Adrenal gland (tissue), 5 donors: ENCODE results near the gene FHIT.

Experiments
- POLR2A ChIP-seq, 2 donors: fragments of 450-650 bp; IDR thresholded peaks; one replicate each; pipeline ENCODE4 v1.6.1; 2017; ENCODE audit warnings: antibody characterized with exemption in 2 of 2, mild to moderate bottlenecking in 2 of 2, moderate library complexity in 1 of 2
- TF ChIP-seq, protein P1 (sequence below), 6 experiments: fragments of 450-650 bp in 4 of 6; fragments of 200-600 bp in 2 of 6; sonication (generic) in 1 of 6; IDR thresholded peaks; 1 replicate in 5 of 6; 2 replicates in 1 of 6; pipeline versions ENCODE4 v1.5.1 to v1.8.0; 2016 to 2021; ENCODE audit warnings: antibody characterized with exemption in 6 of 6, mild to moderate bottlenecking in 2 of 6, moderate library complexity in 1 of 6
- donor health status: DM: no; HTN: no; CAD: no.

DNA sequence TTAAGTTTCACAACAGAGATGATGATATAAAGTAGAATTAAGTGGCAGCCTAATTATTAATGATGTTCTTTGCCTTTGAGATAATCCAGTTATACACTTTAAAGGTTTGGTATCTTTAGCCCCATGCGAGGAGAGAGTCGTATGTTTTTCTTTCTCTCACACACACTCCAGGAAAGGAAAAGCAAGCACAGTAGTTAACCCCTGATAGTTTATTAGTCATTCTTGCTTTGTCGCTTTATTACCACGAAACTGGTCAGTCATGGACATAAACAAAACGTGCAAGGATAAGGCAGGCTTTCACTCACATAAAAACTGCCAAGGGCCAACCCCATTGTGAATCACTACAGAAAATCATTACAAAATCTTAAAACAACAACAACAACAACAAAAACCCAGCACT is 866.9 kb downstream of the FHIT start:
- TF ChIP-seq, protein P1, sequence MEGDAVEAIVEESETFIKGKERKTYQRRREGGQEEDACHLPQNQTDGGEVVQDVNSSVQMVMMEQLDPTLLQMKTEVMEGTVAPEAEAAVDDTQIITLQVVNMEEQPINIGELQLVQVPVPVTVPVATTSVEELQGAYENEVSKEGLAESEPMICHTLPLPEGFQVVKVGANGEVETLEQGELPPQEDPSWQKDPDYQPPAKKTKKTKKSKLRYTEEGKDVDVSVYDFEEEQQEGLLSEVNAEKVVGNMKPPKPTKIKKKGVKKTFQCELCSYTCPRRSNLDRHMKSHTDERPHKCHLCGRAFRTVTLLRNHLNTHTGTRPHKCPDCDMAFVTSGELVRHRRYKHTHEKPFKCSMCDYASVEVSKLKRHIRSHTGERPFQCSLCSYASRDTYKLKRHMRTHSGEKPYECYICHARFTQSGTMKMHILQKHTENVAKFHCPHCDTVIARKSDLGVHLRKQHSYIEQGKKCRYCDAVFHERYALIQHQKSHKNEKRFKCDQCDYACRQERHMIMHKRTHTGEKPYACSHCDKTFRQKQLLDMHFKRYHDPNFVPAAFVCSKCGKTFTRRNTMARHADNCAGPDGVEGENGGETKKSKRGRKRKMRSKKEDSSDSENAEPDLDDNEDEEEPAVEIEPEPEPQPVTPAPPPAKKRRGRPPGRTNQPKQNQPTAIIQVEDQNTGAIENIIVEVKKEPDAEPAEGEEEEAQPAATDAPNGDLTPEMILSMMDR (IDR thresholded peaks at IDR 0.05): no peak
- no peak for TF ChIP-seq POLR2A (IDR thresholded peaks at IDR 0.05)
